Ovary (tissue), 9 donors: Measurements from ENCODE around the gene ELP4. TPM values are rescaled to one million over a fixed set of nuclear protein-coding genes. Genes with fewer than 3 reads are reported as not detected.

Experiments
- DNase-seq, 5 donors: peaks; one replicate each; pipeline ENCODE4 v3.0.0-alpha.2; 2019 to 2020
- H3K27ac ChIP-seq, 2 donors: fragments of 200-600 bp; one replicate each; pipeline versions ENCODE4 v1.5.1 to v1.8.0; 2019 to 2022
- H3K27me3 ChIP-seq: fragments of 200-600 bp; one replicate; pipeline ENCODE4 v1.8.0; 2022
- H3K36me3 ChIP-seq: fragments of 200-600 bp; sonication (generic); one replicate; pipeline ENCODE4 v1.5.1; 2019
- H3K4me1 ChIP-seq: one replicate; pipeline ENCODE4 v1.8.1; 2013; ENCODE audit warnings: mild to moderate bottlenecking, moderate library complexity; ENCODE audit not compliant: insufficient read depth
- H3K4me3 ChIP-seq: fragments of 200-600 bp; sonication (generic); one replicate; pipeline ENCODE4 v1.5.1; 2017
- H3K9me3 ChIP-seq, 2 donors: fragments of 200-600 bp in 1 of 2; sonication (generic) in 1 of 2; one replicate each; pipeline versions ENCODE4 v1.5.1 to v1.8.1; 2013 to 2019; ENCODE audit warnings: mild to moderate bottlenecking in 1 of 2, moderate library complexity in 1 of 2
- EP300 ChIP-seq: sonication (generic); formaldehyde crosslinking; IDR thresholded peaks from one replicate; pipeline ENCODE4 v1.6.1; 2017; ENCODE audit warnings: antibody characterized with exemption
- POLR2A ChIP-seq: fragments of 450-650 bp; IDR thresholded peaks from one replicate; pipeline ENCODE4 v1.6.1; 2017; ENCODE audit warnings: antibody characterized with exemption, mild to moderate bottlenecking, moderate library complexity
- WGBS, 3 donors: extraction: QIAGEN DNeasy Blood & Tissue Kit in 1 of 3; methylation state at CpG; one replicate each; pipeline versions ENCODE4 v1.1.5 to v1.1.7; 2013 to 2017; 5-methylcytosine and 5-hydroxymethylcytosine counted together
- intact Hi-C, 4 donors: fragments of 100-400 bp; cut with DNase I; formaldehyde crosslinking; loops; one replicate each; pipeline versions ENCODE4 v1.11.0 to v1.15.1; 2022 to 2023
- polyA plus RNA-seq, 2 donors: library from polyadenylated mRNA; stranded (reverse); fragments of 200-250 nt in 1 of 2; fragments of 350-450 nt in 1 of 2; fragmentation: Illumina TruSeq in 1 of 2; extraction: RNeasy Lipid Tissue Mini Kit (QIAGEN cat#74804) in 1 of 2; gene quantifications; one replicate each; pipeline ENCODE4 v1.2.3, GENCODE V29; 2013 to 2014
- total RNA-seq, 7 donors: library from RNA; depleted of rRNA in 2 of 7; stranded (reverse); fragments of >200 nt in 2 of 7; fragmentation: NEBNext Ultra II Directional in 3 of 7; extraction: Animal tissue kit (Norgen Biotek cat#: 25700) in 3 of 7; gene quantifications; one replicate each; pipeline versions ENCODE4 v1.1.0 to v1.2.4, GENCODE V29; 2016 to 2023
- TF ChIP-seq, protein P1 (sequence below), 3 donors: fragments of 450-650 bp in 2 of 3; fragments of 200-600 bp in 1 of 3; IDR thresholded peaks; one replicate each; pipeline versions ENCODE4 v1.5.1 to v1.8.0; 2016 to 2022; ENCODE audit warnings: antibody characterized with exemption in 3 of 3, mild to moderate bottlenecking in 1 of 3
- donor health status: DM: no; HTN: no; CAD: no; lungs with moderate emphysema.
- donor health status: DM: no; HTN: no; CAD: no.
- donor health status: Bipolar disorder and iron deficiency.
- donor health status: DM: yes; HTN: yes; CAD: no.
- donor health status: DM: no; HTN: no; CAD: no.
- donor health status: DM: yes; HTN: yes; CAD: no.

Gene ELP4
- total and polyA plus RNA-seq, 9 donors = 9.7 to 25.8 (median 13.8) TPM

DNA sequence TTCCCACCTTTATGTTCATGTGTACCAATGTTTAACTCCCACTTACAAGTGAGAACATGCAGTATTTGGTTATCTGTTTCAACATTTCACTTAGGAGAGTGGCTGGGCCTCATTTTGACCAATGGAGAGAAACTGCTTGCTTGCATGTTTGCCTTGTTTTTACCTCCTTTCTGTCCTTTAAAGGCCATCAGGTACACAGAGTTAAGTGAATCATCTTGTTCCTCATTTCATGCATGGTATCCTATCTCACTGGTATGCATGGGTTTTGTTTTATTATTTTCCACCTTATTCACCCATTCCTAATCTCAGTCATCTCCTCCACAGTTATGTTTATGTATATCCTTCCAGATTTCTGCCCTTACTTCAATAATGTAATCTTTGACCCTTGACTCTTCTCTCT lies 101.0 kb downstream of the ELP4 start:
- no peak overlapping the region for H3K4me3 ChIP-seq
- no peaks in the 10 kb centered on the region for H3K4me1 ChIP-seq
- H3K36me3 ChIP-seq = no peaks in the 10 kb centered on the region
- no peaks in the 10 kb centered on the region for H3K27me3 ChIP-seq
- no peak for DNase-seq
- H3K27ac ChIP-seq = no peak overlapping the region
- intact Hi-C loops = no loop called here
- H3K9me3 ChIP-seq = no peaks in the 10 kb centered on the region
- TF ChIP-seq, protein P1, sequence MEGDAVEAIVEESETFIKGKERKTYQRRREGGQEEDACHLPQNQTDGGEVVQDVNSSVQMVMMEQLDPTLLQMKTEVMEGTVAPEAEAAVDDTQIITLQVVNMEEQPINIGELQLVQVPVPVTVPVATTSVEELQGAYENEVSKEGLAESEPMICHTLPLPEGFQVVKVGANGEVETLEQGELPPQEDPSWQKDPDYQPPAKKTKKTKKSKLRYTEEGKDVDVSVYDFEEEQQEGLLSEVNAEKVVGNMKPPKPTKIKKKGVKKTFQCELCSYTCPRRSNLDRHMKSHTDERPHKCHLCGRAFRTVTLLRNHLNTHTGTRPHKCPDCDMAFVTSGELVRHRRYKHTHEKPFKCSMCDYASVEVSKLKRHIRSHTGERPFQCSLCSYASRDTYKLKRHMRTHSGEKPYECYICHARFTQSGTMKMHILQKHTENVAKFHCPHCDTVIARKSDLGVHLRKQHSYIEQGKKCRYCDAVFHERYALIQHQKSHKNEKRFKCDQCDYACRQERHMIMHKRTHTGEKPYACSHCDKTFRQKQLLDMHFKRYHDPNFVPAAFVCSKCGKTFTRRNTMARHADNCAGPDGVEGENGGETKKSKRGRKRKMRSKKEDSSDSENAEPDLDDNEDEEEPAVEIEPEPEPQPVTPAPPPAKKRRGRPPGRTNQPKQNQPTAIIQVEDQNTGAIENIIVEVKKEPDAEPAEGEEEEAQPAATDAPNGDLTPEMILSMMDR (IDR thresholded peaks at IDR 0.05) = no peak
- no peak for TF ChIP-seq POLR2A
- no peak for TF ChIP-seq EP300

GRCh38 chr11:31617246-31617645 lies 107.7 kb downstream of the ELP4 start:
- Histone ChIP-seq H3K27me3 (no peaks in the 10 kb centered on the region), H3K4me1 (no peaks in the 10 kb centered on the region), H3K4me3 (no peak overlapping the region), H3K36me3 (no peaks in the 10 kb centered on the region), H3K27ac (no peak overlapping the region), H3K9me3 (no peaks in the 10 kb centered on the region)
- no peak for DNase-seq
- intact Hi-C loops = no loop called here
- TF ChIP-seq EP300 = no peak
- no peak for TF ChIP-seq POLR2A
- TF ChIP-seq, protein P1 (IDR thresholded peaks at IDR 0.05) = no peak

- TF ChIP-seq, protein P1 (IDR thresholded peaks at IDR 0.05) = no peak
- TF ChIP-seq POLR2A (no peak), EP300 (no peak)
- H3K36me3 ChIP-seq = no peaks in the 10 kb centered on the region
- H3K9me3 ChIP-seq = no peaks in the 10 kb centered on the region
- H3K27ac ChIP-seq = no peak overlapping the region
- no peak overlapping the region for H3K4me3 ChIP-seq
- H3K27me3 ChIP-seq = no peaks in the 10 kb centered on the region
- intact Hi-C loops = no loop called here
- no peaks in the 10 kb centered on the region for H3K4me1 ChIP-seq
- no peak for DNase-seq
Measured at GRCh38 chr11:31619980-31620379, 110.4 kb downstream of the ELP4 start.

DNA sequence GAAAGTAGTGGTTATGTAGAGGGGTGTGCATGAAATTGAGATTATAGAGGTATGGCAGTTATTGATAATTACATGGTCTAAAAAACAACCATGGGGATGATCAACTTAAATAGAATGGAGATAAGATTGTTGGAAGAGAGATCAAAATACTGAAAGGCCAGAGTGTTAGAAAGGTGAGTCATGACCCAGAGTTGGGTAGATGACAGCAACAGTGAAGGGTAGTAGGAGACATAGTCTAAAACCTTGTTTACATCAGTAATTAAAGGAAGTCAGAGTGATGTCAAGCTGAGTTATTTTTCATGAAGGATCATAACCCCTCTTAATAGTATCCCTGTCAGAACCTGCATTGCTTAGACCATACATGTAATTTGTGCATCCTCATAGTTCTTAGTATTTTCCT lies 110.9 kb downstream of the ELP4 start:
- no peak for TF ChIP-seq EP300
- TF ChIP-seq POLR2A = no peak
- TF ChIP-seq, protein P1 (IDR thresholded peaks at IDR 0.05) = no peak
- DNase-seq = no peak
- no peaks in the 10 kb centered on the region for H3K36me3 ChIP-seq
- H3K4me3 ChIP-seq = no peak overlapping the region
- H3K27me3 ChIP-seq = no peaks in the 10 kb centered on the region
- H3K27ac ChIP-seq = no peak overlapping the region
- H3K9me3 ChIP-seq = no peaks in the 10 kb centered on the region
- no peaks in the 10 kb centered on the region for H3K4me1 ChIP-seq
- intact Hi-C loops = no loop called here

- no peak for DNase-seq
- WGBS, 3 donors = 69 to 75% (median 74%) methylated on average over 1 of the region's 1 CpG
- intact Hi-C loops = no loop called here
Measured at GRCh38 chr11:31625868-31626267, 116.3 kb downstream of the ELP4 start.

More at GRCh38 chr11:31625868-31626267, 116.3 kb downstream of the ELP4 start:
- Histone ChIP-seq H3K9me3 (no peaks in the 10 kb centered on the region), H3K27ac (no peak overlapping the region), H3K4me3 (no peak overlapping the region), H3K4me1 (no peaks in the 10 kb centered on the region), H3K36me3 (no peaks in the 10 kb centered on the region), H3K27me3 (no peaks in the 10 kb centered on the region)
- TF ChIP-seq POLR2A (no peak), EP300 (no peak)
- TF ChIP-seq, protein P1 (IDR thresholded peaks at IDR 0.05) = no peak
